A549 (cell line): ENCODE measurements around the gene COPS8. TPM values are rescaled to one million over a fixed set of nuclear protein-coding genes. Genes with fewer than 3 reads are reported as not detected.

Source experiments
- ATAC-seq, 2 experiments: fragments of 200-7000 bp in 1 of 2; fragments of >200 bp in 1 of 2; cut with Nextera tagmentation in 1 of 2; cut with Tn5 transposase in 1 of 2; 3 replicates each; pipeline versions ENCODE4 v1.8.0 to v1.9.1; 2018 to 2020; ENCODE audit warnings: mild to moderate bottlenecking in 1 of 2, moderate library complexity in 1 of 2
- CTCF ChIA-PET: fragments of 300-600 bp; sonication (Branson Sonifier 250); formaldehyde crosslinking; extraction: SDS; loops from one replicate; lab custom pipeline; 2021; ENCODE audit warnings: antibody characterized with exemption, inconsistent platforms; lab: Yijun Ruan, JAX
- POLR2A ChIA-PET: fragments of 350-600 bp; formaldehyde crosslinking; extraction: SDS; loops from one replicate; lab custom pipeline; 2021; ENCODE audit warnings: antibody characterized with exemption, inconsistent platforms; lab: Yijun Ruan, JAX
- DNase-seq, 2 experiments: peaks; one replicate each; pipeline versions ENCODE4 v3.0.0 to v3.0.0-alpha.2; 2011 to 2016; ENCODE audit warnings: low read depth in 1 of 2, low spot score in 1 of 2
- FAIRE-seq: peaks from 2 replicates; lab custom pipeline; 2011; peaks lifted over from hg19 to GRCh38; lab: Jason Lieb, UNC
- H3K27ac ChIP-seq, 2 experiments: fragments of >200 bp; sonication (Bioruptor Twin); formaldehyde crosslinking; 3 replicates each; pipeline ENCODE4 v1.5.1; 2016 to 2017
- H3K4me1 ChIP-seq: fragments of >200 bp; sonication (Bioruptor Twin); formaldehyde crosslinking; 3 replicates; pipeline ENCODE4 v1.6.1; 2016
- H3K4me2 ChIP-seq: fragments of >200 bp; sonication (Bioruptor Twin); formaldehyde crosslinking; 3 replicates; pipeline ENCODE4 v1.6.1; 2016
- H3K4me3 ChIP-seq: fragments of >200 bp; sonication (Bioruptor Twin); formaldehyde crosslinking; 3 replicates; pipeline ENCODE4 v1.5.1; 2016
- H3K9me3 ChIP-seq: fragments of >200 bp; sonication (Bioruptor Twin); formaldehyde crosslinking; 3 replicates; pipeline ENCODE4 v1.6.1; 2016
- BCL3 ChIP-seq: fragments of >200 bp; sonication (Bioruptor Twin); formaldehyde crosslinking; IDR thresholded peaks from 3 replicates; pipeline ENCODE4 v1.6.1; 2016
- EHMT2 ChIP-seq: fragments of 200-600 bp; sonication (generic); IDR thresholded peaks from 2 replicates; pipeline ENCODE4 v1.6.1; 2016; ENCODE audit warnings: antibody characterized with exemption, low read depth, mild to moderate bottlenecking, moderate library complexity
- FOSB ChIP-seq: fragments of 250-450 bp; sonication (Bioruptor Pico); IDR thresholded peaks from 2 replicates; pipeline ENCODE4 v1.5.0; 2020; ENCODE audit warnings: mild to moderate bottlenecking, moderate library complexity
- GATA3 ChIP-seq: IDR thresholded peaks from 2 replicates; pipeline ENCODE4 v1.6.1; 2012; ENCODE audit warnings: borderline replicate concordance
- HDAC2 ChIP-seq: fragments of 200-600 bp; sonication (generic); IDR thresholded peaks from 2 replicates; pipeline ENCODE4 v1.6.1; 2016
- HOXA7 ChIP-seq: fragments of 250-450 bp; sonication (Bioruptor Pico); IDR thresholded peaks from 2 replicates; pipeline ENCODE4 v1.5.0; 2020; ENCODE audit warnings: mild to moderate bottlenecking, moderate library complexity
- HOXB13 ChIP-seq: fragments of 250-450 bp; sonication (Bioruptor Pico); IDR thresholded peaks from 2 replicates; pipeline ENCODE4 v1.5.0; 2020; ENCODE audit warnings: low read depth, mild to moderate bottlenecking, moderate library complexity
- KDM1A ChIP-seq: fragments of 200-600 bp; sonication (generic); IDR thresholded peaks from 2 replicates; pipeline ENCODE4 v1.6.1; 2016; ENCODE audit warnings: low read depth, mild to moderate bottlenecking
- KDM5A ChIP-seq: fragments of 200-600 bp; sonication (generic); IDR thresholded peaks from 2 replicates; pipeline ENCODE4 v1.6.1; 2016; ENCODE audit warnings: antibody characterized with exemption, mild to moderate bottlenecking
- MAFK ChIP-seq: fragments of 450-650 bp; IDR thresholded peaks from 2 replicates; pipeline ENCODE4 v1.6.1; 2014; ENCODE audit not compliant: partially characterized antibody
- MAX ChIP-seq: IDR thresholded peaks from 2 replicates; pipeline ENCODE4 v1.6.1; 2012
- MYC ChIP-seq: IDR thresholded peaks from 2 replicates; pipeline ENCODE4 v1.6.1; 2012; ENCODE audit warnings: mild to moderate bottlenecking, inconsistent platforms, low read length, improper control_type of control experiment, borderline replicate concordance
- NFE2L2 ChIP-seq: fragments of 150-350 bp; conservative IDR thresholded peaks from 2 replicates; pipeline ENCODE4 v1.6.1; 2014; ENCODE audit warnings: low read length
- NR3C1 ChIP-seq: fragments of >200 bp; sonication (Bioruptor Twin); formaldehyde crosslinking; IDR thresholded peaks from 3 replicates; pipeline ENCODE4 v1.6.1; 2017
- PHF8 ChIP-seq: fragments of 200-600 bp; sonication (generic); IDR thresholded peaks from 2 replicates; pipeline ENCODE4 v1.6.1; 2016; ENCODE audit warnings: low read depth, mild to moderate bottlenecking, antibody characterized with exemption, moderate library complexity, borderline replicate concordance
- RARB ChIP-seq: fragments of 250-450 bp; sonication (Bioruptor Pico); IDR thresholded peaks from 2 replicates; pipeline ENCODE4 v1.8.0; 2021; ENCODE audit warnings: mild to moderate bottlenecking, moderate library complexity
- REST ChIP-seq: fragments of 200-600 bp; sonication (generic); IDR thresholded peaks from 2 replicates; pipeline ENCODE4 v1.6.1; 2016; ENCODE audit warnings: antibody characterized with exemption, mild to moderate bottlenecking, moderate library complexity
- RFX5 ChIP-seq: fragments of 450-650 bp; IDR thresholded peaks from 2 replicates; pipeline ENCODE4 v1.7.1; 2014; ENCODE audit warnings: antibody characterized with exemption, mild to moderate bottlenecking, moderate library complexity
- TFCP2L1 ChIP-seq: fragments of 250-450 bp; sonication (Bioruptor Pico); IDR thresholded peaks from 2 replicates; pipeline ENCODE4 v1.5.0; 2021; ENCODE audit warnings: mild to moderate bottlenecking
- USF2 ChIP-seq: fragments of 450-650 bp; IDR thresholded peaks from 2 replicates; pipeline ENCODE4 v1.6.1; 2014; ENCODE audit warnings: antibody characterized with exemption
- ZSCAN20 ChIP-seq: fragments of 250-450 bp; sonication (Bioruptor Pico); IDR thresholded peaks from 2 replicates; pipeline ENCODE4 v1.8.0; 2022; ENCODE audit warnings: mild to moderate bottlenecking, moderate library complexity
- WGBS: methylation state at CpG from one replicate; pipeline ENCODE4 v1.1.6; 2017; ENCODE audit errors: missing lambda C conversion rate; 5-methylcytosine and 5-hydroxymethylcytosine counted together
- polyA plus RNA-seq, 4 experiments: library from polyadenylated mRNA; depleted of rRNA in 3 of 4; stranded (reverse); fragments of >200 nt; fragmentation: RNase III in 1 of 4; extraction: RNeasy Plus Mini Kit Qiagen cat#74134 plus additional on column Dnase treatment in 1 of 4; gene quantifications; 2 replicates in 3 of 4; 3 replicates in 1 of 4; pipeline ENCODE4 v1.2.3, GENCODE V29; 2011 to 2017

COPS8 gene
- polyA plus RNA-seq, 2 of the 4 experiments (the other 2 are of a cell fraction): 85.7 to 161 TPM

GRCh38 chr2:237143118-237143517 lies 57.4 kb downstream of the COPS8 start (continued):
- TF ChIP-seq BCL3 (no peak), PHF8 (no peak), USF2 (no peak), NFE2L2 (no peak), MAFK (no peak), KDM1A (no peak)

DNA sequence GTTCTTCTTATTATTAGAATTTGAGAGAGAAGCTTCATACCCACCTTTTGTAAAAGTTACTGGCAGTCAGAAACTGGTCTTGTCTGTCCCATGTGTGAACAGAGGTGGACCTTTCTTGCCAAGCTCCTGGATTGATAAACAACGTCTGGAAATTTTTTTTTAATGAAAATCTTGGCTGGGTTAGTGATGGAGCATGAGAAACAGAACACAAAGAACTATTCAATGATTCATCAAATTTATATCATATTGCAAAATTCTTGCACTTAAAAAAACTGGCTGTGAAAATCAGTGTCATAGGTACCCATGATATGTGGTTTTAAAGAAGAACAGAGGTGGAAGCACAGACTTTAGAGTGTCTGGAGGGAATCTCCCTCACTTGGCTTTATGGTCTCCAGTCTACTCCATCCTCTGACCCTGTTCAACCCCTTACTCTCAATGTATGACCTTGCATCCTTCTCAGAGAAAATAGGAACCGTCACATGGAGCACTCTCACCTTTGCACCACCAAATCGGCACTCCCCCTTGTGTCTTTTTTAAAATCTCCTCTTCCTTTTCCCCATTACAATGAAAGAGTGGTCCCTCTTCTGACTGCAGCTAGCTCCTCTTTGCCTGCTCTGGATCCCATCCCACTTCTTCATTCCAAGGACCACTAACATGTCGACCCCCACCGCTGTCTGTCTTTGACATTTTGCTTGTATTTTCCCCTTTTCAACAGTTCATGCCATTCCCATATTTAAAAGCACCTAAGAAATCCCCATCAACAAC lies 58.2 kb downstream of the COPS8 start:
- WGBS: 35% methylated on average over 5 of the region's 5 CpGs
- no peak for FAIRE-seq

More for the DNA sequence above, 58.2 kb downstream of the COPS8 start:
- Histone ChIP-seq H3K27ac (peak overlapping the region; percentile 39 to 51; a peak in 2 of 6 replicates), H3K9me3 (peaks cover 41% of the 10 kb centered on the region), H3K4me2 (0 out of 3 replicates have a peak overlapping the region, but pooled peaks have one; percentile 12), H3K4me1 (peaks cover 8% of the 10 kb centered on the region; the same call in 1 of the 3 replicates), H3K4me3 (no peak overlapping the region)
- ChIA-PET CTCF (interaction anchor here (1.0 to 2.7 kb wide), 5 partner anchors 10 to 428 kb away, joined by 3 to 12 read pairs (median 9); no protein-coding TSS in a partner anchor), POLR2A (no interaction called here)
- no peak for TF ChIP-seq TFCP2L1 (CRISPR knock-in tag)
- no peak for TF ChIP-seq MYC
- no peak for TF ChIP-seq NR3C1
- no peak for TF ChIP-seq RFX5
- TF ChIP-seq HDAC2: no peak
- no peak for TF ChIP-seq RARB (CRISPR knock-in tag)
- no peak for TF ChIP-seq KDM5A
- no peak for TF ChIP-seq PHF8
- no peak for TF ChIP-seq ZSCAN20
- TF ChIP-seq FOSB (CRISPR knock-in tag): no peak
- TF ChIP-seq HOXA7 (CRISPR knock-in tag): no peak
- no peak for TF ChIP-seq EHMT2
- no peak for TF ChIP-seq HOXB13
- no peak for TF ChIP-seq GATA3
- no peak for TF ChIP-seq REST
- TF ChIP-seq MAX: no peak
- no peak for DNase-seq
- ATAC-seq: 0 out of 6 replicates have a peak, but pooled peaks of 1 of the 2 experiments have one; percentile 30
